Ureter (tissue), 1 donor: ENCODE measurements around the gene CPZ. TPM values are rescaled to one million over a fixed set of nuclear protein-coding genes. Genes with fewer than 3 reads are reported as not detected.
A peak's percentile ranks its signal among the peaks of the same experiment; 100 is the strongest.

ENCODE experiments used
- DNase-seq: peaks from one replicate; pipeline ENCODE4 v3.0.0-alpha.2; 2020; ENCODE audit warnings: low spot score
- total RNA-seq: library from RNA; stranded (reverse); gene quantifications from one replicate; pipeline ENCODE4 v1.2.4, GENCODE V29; 2023
- donor health status: DM: yes; HTN: yes; CAD: no.

The CPZ gene
- total RNA-seq, 1 donor from 2014 or later = 7.4 TPM

GRCh38 chr4:8594097-8595038 is 1.8 kb downstream of the CPZ start:
- peak; percentile 62 for DNase-seq

- DNase-seq = no peak
These were observed 2.9 kb downstream of the CPZ start for GRCh38 chr4:8595237-8596087.

GRCh38 chr4:8596891-8597290 is 4.3 kb downstream of the CPZ start:
- DNase-seq = no peak

- DNase-seq = no peak
These were observed 4.8 kb downstream of the CPZ start for GRCh38 chr4:8597319-8597718.

GRCh38 chr4:8597791-8598190 is 5.2 kb downstream of the CPZ start:
- no peak for DNase-seq

GRCh38 chr4:8598391-8599090 is 6.0 kb downstream of the CPZ start:
- no peak for DNase-seq

- DNase-seq = no peak
These were observed 6.5 kb downstream of the CPZ start for GRCh38 chr4:8599091-8599460.

GRCh38 chr4:8599657-8600056 is 7.1 kb downstream of the CPZ start:
- DNase-seq = no peak

- no peak for DNase-seq
These were observed 7.7 kb downstream of the CPZ start for GRCh38 chr4:8600266-8600665.

GRCh38 chr4:8600686-8601085 is 8.1 kb downstream of the CPZ start:
- no peak for DNase-seq

GRCh38 chr4:8601086-8601485 is 8.5 kb downstream of the CPZ start:
- no peak for DNase-seq

GRCh38 chr4:8601556-8601955 is 9.0 kb downstream of the CPZ start:
- no peak for DNase-seq

GRCh38 chr4:8602686-8603430 is 10.3 kb downstream of the CPZ start:
- DNase-seq = no peak

- DNase-seq = no peak
These were observed 11.4 kb downstream of the CPZ start for GRCh38 chr4:8603931-8604330.

- no peak for DNase-seq
These were observed 12.7 kb downstream of the CPZ start for GRCh38 chr4:8605289-8605688.

- no peak for DNase-seq
These were observed 13.9 kb downstream of the CPZ start for GRCh38 chr4:8606476-8606875.

GRCh38 chr4:8606966-8607365 is 14.4 kb downstream of the CPZ start:
- DNase-seq = no peak

- DNase-seq = no peak
These were observed 15.3 kb downstream of the CPZ start for GRCh38 chr4:8607603-8608481.

- no peak for DNase-seq
These were observed 16.3 kb downstream of the CPZ start for GRCh38 chr4:8608714-8609391.

- no peak for DNase-seq
These were observed 16.8 kb downstream of the CPZ start for GRCh38 chr4:8609406-8609805.
